Fibroblast of lung (primary cell): Measurements from ENCODE around the gene PAGE2B.

ENCODE experiments used
- CTCF ChIP-seq, 2 donors: IDR thresholded peaks in 1 of 2; conservative IDR thresholded peaks in 1 of 2; 1 replicate in 1 of 2; 2 replicates in 1 of 2; pipeline ENCODE4 v1.5.1; 2011 to 2012; ENCODE audit warnings: low read length in 2 of 2, control low read depth in 1 of 2, inconsistent platforms in 1 of 2, low read depth in 1 of 2, mild to moderate bottlenecking in 1 of 2
- EZH2 ChIP-seq: IDR thresholded peaks from 2 replicates; pipeline ENCODE4 v1.5.1; 2012; ENCODE audit warnings: low read length, control low read depth, mild to moderate bottlenecking; ENCODE audit errors: missing control alignments

DNA sequence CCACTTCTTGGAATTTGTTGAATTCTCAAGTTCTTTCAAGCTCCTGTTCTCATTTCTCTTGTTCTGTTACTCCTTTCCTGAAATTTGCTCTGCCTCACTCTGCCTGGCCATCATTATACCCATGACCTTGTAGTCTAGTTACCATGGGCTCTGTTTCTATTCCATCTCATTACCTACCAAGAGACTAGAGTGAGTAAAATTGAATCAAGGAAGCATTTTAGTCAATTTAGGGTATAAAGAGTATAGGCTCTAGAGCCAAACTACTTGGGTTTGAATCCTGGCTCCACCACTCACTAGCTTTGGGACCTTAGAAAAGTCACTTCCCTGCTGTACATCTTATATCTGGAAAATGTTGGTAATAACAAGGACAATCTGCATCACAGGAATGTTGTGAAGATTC lies 46.2 kb upstream of the PAGE2B start:
- no peak for TF ChIP-seq CTCF (conservative IDR thresholded peaks at IDR 0.05 in 1 of 2, IDR thresholded peaks at IDR 0.05 in 1 of 2; ENCODE audit: low read depth in 1 of 2, low read length in 2 of 2)
- TF ChIP-seq EZH2 = no peak
